Osteoblast (primary cell): ENCODE measurements around the gene LGALS8. TPM values are rescaled to one million over a fixed set of nuclear protein-coding genes. Genes with fewer than 3 reads are reported as not detected.

Experiments used
- DNase-seq: peaks from one replicate; pipeline ENCODE4 v3.0.0; 2011; ENCODE audit warnings: low spot score, mixed read lengths; ENCODE audit not compliant: insufficient read length; ENCODE audit errors: missing footprints
- H2AFZ ChIP-seq: 2 replicates; pipeline ENCODE4 v1.6.0; 2011; ENCODE audit warnings: mild to moderate bottlenecking, low read length
- H3K27ac ChIP-seq: 2 replicates; pipeline ENCODE4 v1.5.1; 2011; ENCODE audit warnings: mild to moderate bottlenecking, low read depth, low read length, moderate library complexity
- H3K27me3 ChIP-seq: 2 replicates; pipeline ENCODE4 v1.6.0; 2012; ENCODE audit warnings: mild to moderate bottlenecking, control low read depth, inconsistent platforms, low read length, moderate library complexity; ENCODE audit not compliant: insufficient read depth
- H3K36me3 ChIP-seq: 2 replicates; pipeline ENCODE4 v1.5.1; 2011; ENCODE audit warnings: mild to moderate bottlenecking, low read length, control low read depth, moderate library complexity; ENCODE audit not compliant: insufficient read depth
- H3K4me1 ChIP-seq: 2 replicates; pipeline ENCODE4 v1.5.1; 2011; ENCODE audit warnings: mild to moderate bottlenecking, low read length, control low read depth, moderate library complexity; ENCODE audit not compliant: insufficient read depth
- H3K4me2 ChIP-seq: 2 replicates; pipeline ENCODE4 v1.6.0; 2011; ENCODE audit warnings: mild to moderate bottlenecking, low read length; ENCODE audit not compliant: insufficient read depth
- H3K4me3 ChIP-seq: fragments of 200-600 bp; sonication (generic); 3 replicates; pipeline ENCODE4 v1.5.1; 2012; ENCODE audit warnings: mild to moderate bottlenecking, low read length, inconsistent platforms; ENCODE audit not compliant: insufficient read depth
- H3K79me2 ChIP-seq: 2 replicates; pipeline ENCODE4 v1.6.0; 2012; ENCODE audit warnings: mild to moderate bottlenecking, low read length, control low read depth, inconsistent platforms; ENCODE audit not compliant: insufficient read depth
- H3K9me3 ChIP-seq: 2 replicates; pipeline ENCODE4 v1.5.1; 2011; ENCODE audit warnings: low read depth, low read length, control low read depth
- H4K20me1 ChIP-seq: 2 replicates; pipeline ENCODE4 v1.6.0; 2012; ENCODE audit warnings: mild to moderate bottlenecking, low read length, control low read depth; ENCODE audit not compliant: insufficient read depth
- total RNA-seq: library from RNA; depleted of rRNA; stranded (reverse); fragments of >200 nt; gene quantifications from 2 replicates; pipeline ENCODE4 v1.2.3, GENCODE V29; 2012
- TF ChIP-seq, protein P1 (sequence below): IDR thresholded peaks from 2 replicates; pipeline ENCODE4 v1.5.1; 2011; ENCODE audit warnings: mild to moderate bottlenecking, low read depth, low read length, moderate library complexity; ENCODE audit errors: extremely low read depth

The LGALS8 gene
- total RNA-seq, 1 donor, result 79.6 TPM

DNA sequence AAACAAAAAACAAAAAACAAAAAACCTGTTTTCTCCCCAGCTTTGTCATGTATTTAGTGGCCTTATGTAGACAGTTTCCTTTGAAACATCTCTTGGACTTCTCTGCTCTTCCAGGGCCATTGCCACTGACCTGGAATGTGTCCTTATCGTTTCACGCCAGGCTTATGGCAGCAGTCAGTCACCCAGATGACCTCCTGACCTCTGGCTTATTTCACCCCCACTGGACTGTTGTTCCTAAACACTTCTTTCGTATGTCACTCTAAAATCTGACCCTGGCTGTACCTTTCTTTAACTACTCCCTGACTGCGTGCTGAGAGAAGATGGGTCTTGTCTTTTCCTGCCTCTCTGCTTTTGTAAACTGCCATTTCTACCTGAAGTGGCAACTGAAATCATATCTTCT is 9.1 kb downstream of the LGALS8 start:
- H3K9me3 ChIP-seq, result no peaks in the 10 kb centered on the region
- no peak overlapping the region for H3K4me3 ChIP-seq
- no peak for DNase-seq
- no peak overlapping the region for H2AFZ ChIP-seq
- no peak overlapping the region for H3K27ac ChIP-seq
- H4K20me1 ChIP-seq, result peaks cover 18% of the 10 kb centered on the region
- H3K4me2 ChIP-seq, result no peak overlapping the region
- TF ChIP-seq, protein P1, sequence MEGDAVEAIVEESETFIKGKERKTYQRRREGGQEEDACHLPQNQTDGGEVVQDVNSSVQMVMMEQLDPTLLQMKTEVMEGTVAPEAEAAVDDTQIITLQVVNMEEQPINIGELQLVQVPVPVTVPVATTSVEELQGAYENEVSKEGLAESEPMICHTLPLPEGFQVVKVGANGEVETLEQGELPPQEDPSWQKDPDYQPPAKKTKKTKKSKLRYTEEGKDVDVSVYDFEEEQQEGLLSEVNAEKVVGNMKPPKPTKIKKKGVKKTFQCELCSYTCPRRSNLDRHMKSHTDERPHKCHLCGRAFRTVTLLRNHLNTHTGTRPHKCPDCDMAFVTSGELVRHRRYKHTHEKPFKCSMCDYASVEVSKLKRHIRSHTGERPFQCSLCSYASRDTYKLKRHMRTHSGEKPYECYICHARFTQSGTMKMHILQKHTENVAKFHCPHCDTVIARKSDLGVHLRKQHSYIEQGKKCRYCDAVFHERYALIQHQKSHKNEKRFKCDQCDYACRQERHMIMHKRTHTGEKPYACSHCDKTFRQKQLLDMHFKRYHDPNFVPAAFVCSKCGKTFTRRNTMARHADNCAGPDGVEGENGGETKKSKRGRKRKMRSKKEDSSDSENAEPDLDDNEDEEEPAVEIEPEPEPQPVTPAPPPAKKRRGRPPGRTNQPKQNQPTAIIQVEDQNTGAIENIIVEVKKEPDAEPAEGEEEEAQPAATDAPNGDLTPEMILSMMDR, result no peak
- H3K79me2 ChIP-seq, result peaks cover 32% of the 10 kb centered on the region
- peaks cover 13% of the 10 kb centered on the region for H3K4me1 ChIP-seq
- H3K27me3 ChIP-seq, result no peaks in the 10 kb centered on the region
- peaks cover 8% of the 10 kb centered on the region for H3K36me3 ChIP-seq

DNA sequence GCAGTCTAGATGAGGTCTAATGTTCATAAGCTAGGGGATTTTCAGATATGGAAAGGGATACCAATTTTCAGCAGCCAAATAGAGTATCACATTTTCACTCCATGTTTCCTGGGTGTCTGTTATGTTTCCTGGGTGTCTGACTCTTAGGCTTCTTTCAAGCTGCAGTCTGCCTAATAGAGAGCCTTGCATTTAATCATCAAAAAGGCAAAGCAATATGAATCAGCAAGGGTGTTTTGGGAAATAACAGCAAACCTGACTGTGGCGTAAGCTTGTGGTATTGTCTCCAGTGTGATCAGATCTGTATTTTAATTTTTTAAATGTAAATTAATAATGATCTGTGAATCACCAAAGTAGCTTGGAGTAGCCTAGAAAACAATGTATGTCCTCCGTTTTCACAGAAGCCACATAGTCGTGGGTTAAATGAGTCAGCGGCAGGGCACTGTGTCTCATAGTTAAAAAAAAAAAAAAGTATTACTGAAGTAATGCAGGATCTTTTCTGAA is 10.4 kb downstream of the LGALS8 start:
- Histone ChIP-seq H3K27ac (peak overlapping the region; percentile 76), H3K4me3 (peak overlapping the region; percentile 14), H3K27me3 (no peaks in the 10 kb centered on the region), H3K9me3 (no peaks in the 10 kb centered on the region), H3K36me3 (peaks cover 21% of the 10 kb centered on the region), H3K4me2 (peak overlapping the region; percentile 56), H2AFZ (peak overlapping the region; percentile 6), H4K20me1 (peaks cover 18% of the 10 kb centered on the region), H3K79me2 (peaks cover 29% of the 10 kb centered on the region), H3K4me1 (peaks cover 13% of the 10 kb centered on the region)
- DNase-seq, result peak; percentile 85
- TF ChIP-seq, protein P1, result no peak

DNA sequence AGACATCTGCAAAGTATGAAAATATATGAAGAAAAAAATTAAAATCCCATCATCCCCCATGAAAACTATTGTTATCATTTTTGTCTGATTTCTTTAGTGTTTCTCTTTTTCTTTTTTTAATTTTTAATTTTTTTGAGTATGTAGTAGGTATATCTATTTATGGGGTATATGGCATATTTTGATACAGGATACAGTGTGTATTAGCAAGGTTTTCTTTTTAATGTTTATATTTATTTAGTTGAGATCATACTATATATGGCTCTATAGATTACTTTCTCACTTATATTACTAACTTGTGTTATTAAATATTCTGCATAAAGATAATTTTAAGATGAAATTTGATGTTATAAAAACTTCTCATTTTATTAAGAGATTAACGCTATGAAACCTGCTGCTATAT is 11.4 kb downstream of the LGALS8 start:
- H3K4me3 ChIP-seq, result no peak overlapping the region
- peaks cover 29% of the 10 kb centered on the region for H3K79me2 ChIP-seq
- TF ChIP-seq, protein P1, result no peak
- H3K27me3 ChIP-seq, result no peaks in the 10 kb centered on the region
- H4K20me1 ChIP-seq, result peaks cover 18% of the 10 kb centered on the region
- H3K27ac ChIP-seq, result no peak overlapping the region
- no peak for DNase-seq
- peaks cover 13% of the 10 kb centered on the region for H3K4me1 ChIP-seq
- peaks cover 31% of the 10 kb centered on the region for H3K36me3 ChIP-seq
- no peak overlapping the region for H2AFZ ChIP-seq
- no peaks in the 10 kb centered on the region for H3K9me3 ChIP-seq
- H3K4me2 ChIP-seq, result no peak overlapping the region

DNA sequence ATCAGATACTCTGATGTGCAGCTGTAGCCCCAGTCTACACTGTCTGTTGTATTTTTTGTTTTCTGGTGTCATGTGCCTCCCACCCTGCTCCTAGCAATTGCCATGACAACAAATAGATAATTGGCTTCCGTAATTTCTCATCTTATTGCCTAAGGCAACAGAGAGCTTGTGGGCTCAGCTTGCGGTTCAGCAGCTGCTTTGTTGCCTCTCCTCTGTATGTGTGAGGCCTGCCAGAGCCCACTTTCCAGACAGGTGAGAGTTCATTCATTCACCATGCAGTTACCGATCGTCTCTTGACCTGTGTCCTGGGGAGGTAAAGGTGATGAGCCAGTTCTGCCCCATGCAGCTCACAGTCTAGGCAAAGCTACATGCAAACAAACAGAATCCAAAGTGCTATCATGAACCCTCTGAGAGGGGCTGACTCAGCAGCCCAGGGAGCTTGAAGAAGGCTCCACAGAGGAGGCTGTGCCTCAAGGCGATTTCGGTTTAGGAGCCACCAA is 11.9 kb downstream of the LGALS8 start:
- Histone ChIP-seq H3K4me2 (no peak overlapping the region), H3K4me1 (peaks cover 13% of the 10 kb centered on the region), H3K27me3 (no peaks in the 10 kb centered on the region), H3K36me3 (peaks cover 36% of the 10 kb centered on the region), H2AFZ (no peak overlapping the region), H3K27ac (no peak overlapping the region), H3K4me3 (no peak overlapping the region), H3K79me2 (peaks cover 29% of the 10 kb centered on the region), H4K20me1 (peaks cover 18% of the 10 kb centered on the region), H3K9me3 (no peaks in the 10 kb centered on the region)
- TF ChIP-seq, protein P1, result no peak
- DNase-seq, result no peak
